ENCODE measurements around the gene RXFP4.

- no peak for TF ChIP-seq CTCF (conservative IDR thresholded peaks at IDR 0.05; ENCODE audit: low read length)
- TF ChIP-seq EZH2phosphoT487 (IDR thresholded peaks at IDR 0.05; ENCODE audit: borderline replicate concordance), result no peak
Observed at GRCh38 chr1:155944444-155944799, 3.0 kb downstream of the RXFP4 start.

All from Loucy (cell line).